ENCODE results near the gene JAZF1.
"Not testable (repeated sequence)": the region's sequence is repeated elsewhere in the genome, so short reads cannot be mapped to it uniquely, and the experiment has no call there.

Gene JAZF1

GRCh38 chr7:28042721-28043120, 137.9 kb downstream of the JAZF1 start:
- DNase-seq (ENCODE audit: low read depth in 2 of 2): no peak

- DNase-seq (ENCODE audit: low read depth in 2 of 2): no peak
Measured at GRCh38 chr7:28041508-28042314, 138.9 kb downstream of the JAZF1 start.

GRCh38 chr7:28038175-28038797, 142.3 kb downstream of the JAZF1 start:
- DNase-seq (ENCODE audit: low read depth in 2 of 2): no peak

GRCh38 chr7:28037220-28038010, 143.2 kb downstream of the JAZF1 start:
- DNase-seq (ENCODE audit: low read depth in 2 of 2): no peak

- no peak for DNase-seq (ENCODE audit: low read depth in 2 of 2)
Measured at GRCh38 chr7:28036696-28037095, 143.9 kb downstream of the JAZF1 start.

GRCh38 chr7:28033386-28033785, 147.2 kb downstream of the JAZF1 start:
- no peak for DNase-seq (ENCODE audit: low read depth in 2 of 2)

GRCh38 chr7:28032738-28033380, 147.7 kb downstream of the JAZF1 start:
- no peak for DNase-seq (ENCODE audit: low read depth in 2 of 2)

- no peak for DNase-seq (ENCODE audit: low read depth in 2 of 2)
Measured at GRCh38 chr7:28029051-28029450, 151.5 kb downstream of the JAZF1 start.

- no peak for DNase-seq (ENCODE audit: low read depth in 2 of 2)
Measured at GRCh38 chr7:28028471-28028870, 152.1 kb downstream of the JAZF1 start.

GRCh38 chr7:28026237-28026636, 154.4 kb downstream of the JAZF1 start:
- no peak for DNase-seq (ENCODE audit: low read depth in 2 of 2)

GRCh38 chr7:28024786-28025334, 155.7 kb downstream of the JAZF1 start:
- no peak for DNase-seq (ENCODE audit: low read depth in 2 of 2)

- DNase-seq (ENCODE audit: low read depth in 2 of 2): peak in 1 of 2 donors; percentile 28
Measured at GRCh38 chr7:28020302-28020940, 160.2 kb downstream of the JAZF1 start.

GRCh38 chr7:28018856-28019465, 161.6 kb downstream of the JAZF1 start:
- DNase-seq (ENCODE audit: low read depth in 2 of 2): no peak

- no peak for DNase-seq (ENCODE audit: low read depth in 2 of 2)
Measured at GRCh38 chr7:28018446-28018845, 162.1 kb downstream of the JAZF1 start.

- no peak for DNase-seq (ENCODE audit: low read depth in 2 of 2)
Measured at GRCh38 chr7:28018020-28018419, 162.6 kb downstream of the JAZF1 start.

- no peak for DNase-seq (ENCODE audit: low read depth in 2 of 2)
Measured at GRCh38 chr7:28017372-28017771, 163.2 kb downstream of the JAZF1 start.

GRCh38 chr7:28016297-28016696, 164.3 kb downstream of the JAZF1 start:
- no peak for DNase-seq (ENCODE audit: low read depth in 2 of 2)

GRCh38 chr7:28015169-28015568, 165.4 kb downstream of the JAZF1 start:
- DNase-seq (ENCODE audit: low read depth in 2 of 2): no peak

GRCh38 chr7:28014340-28014739, 166.3 kb downstream of the JAZF1 start:
- not testable (repeated sequence) for DNase-seq (ENCODE audit: low read depth in 2 of 2)

- DNase-seq (ENCODE audit: low read depth in 2 of 2): no peak
Measured at GRCh38 chr7:28013441-28013840, 167.2 kb downstream of the JAZF1 start.

GRCh38 chr7:28013019-28013418, 167.6 kb downstream of the JAZF1 start:
- no peak for DNase-seq (ENCODE audit: low read depth in 2 of 2)
